ENCODE results near the gene OR11A1.

- TF ChIP-seq POLR2A (IDR thresholded peaks at IDR 0.05; ENCODE audit: low read depth, low read length), result no peak
- TF ChIP-seq POLR2AphosphoS5 (IDR thresholded peaks at IDR 0.05; ENCODE audit: low read depth, low read length), result no peak
- no peak for TF ChIP-seq SPI1 (IDR thresholded peaks at IDR 0.05; ENCODE audit: low read depth, low read length)
- no peak for TF ChIP-seq TAF1 (IDR thresholded peaks at IDR 0.05; ENCODE audit: low read depth, low read length)
- TF ChIP-seq PAX5 (IDR thresholded peaks at IDR 0.05; ENCODE audit: insufficient read depth, low read length, severe bottlenecking), result no peak
- no peak for TF ChIP-seq POU2F2 (IDR thresholded peaks at IDR 0.05; ENCODE audit: low read depth, low read length)
Observed at GRCh38 chr6:29462022-29462421, 5.2 kb upstream of the OR11A1 start.

All from GM12891 (cell line).